GM19455 (cell line): Measurements from ENCODE around the gene LCN12.

Experiments
- ATAC-seq: cut with Tn5 transposase; IDR thresholded peaks from one replicate; pipeline ENCODE4 v1.9.1; 2021; ENCODE audit not compliant: unreplicated experiment

The LCN12 gene

GRCh38 chr9:136926749-136927148 lies 25.3 kb upstream of the LCN12 start:
- no peak for ATAC-seq

GRCh38 chr9:136927343-136928271 lies 24.5 kb upstream of the LCN12 start:
- ATAC-seq = no peak

GRCh38 chr9:136928591-136928990 lies 23.5 kb upstream of the LCN12 start:
- no peak for ATAC-seq

GRCh38 chr9:136930014-136930413 lies 22.1 kb upstream of the LCN12 start:
- ATAC-seq = no peak

- ATAC-seq = no peak
Observed at GRCh38 chr9:136931611-136932130, 20.4 kb upstream of the LCN12 start.

- ATAC-seq = no peak
Observed at GRCh38 chr9:136934277-136934676, 17.8 kb upstream of the LCN12 start.

GRCh38 chr9:136935651-136936050 lies 16.4 kb upstream of the LCN12 start:
- no peak for ATAC-seq

GRCh38 chr9:136936645-136937170 lies 15.4 kb upstream of the LCN12 start:
- ATAC-seq = no peak

GRCh38 chr9:136937186-136938001 lies 14.7 kb upstream of the LCN12 start:
- ATAC-seq = no peak

- no peak for ATAC-seq
Observed at GRCh38 chr9:136939431-136939995, 12.6 kb upstream of the LCN12 start.

- no peak for ATAC-seq
Observed at GRCh38 chr9:136939996-136940525, 12.0 kb upstream of the LCN12 start.

- no peak for ATAC-seq
Observed at GRCh38 chr9:136940526-136941230, 11.4 kb upstream of the LCN12 start.

GRCh38 chr9:136941231-136942111 lies 10.6 kb upstream of the LCN12 start:
- no peak for ATAC-seq

GRCh38 chr9:136942112-136942880 lies 9.8 kb upstream of the LCN12 start:
- no peak for ATAC-seq

GRCh38 chr9:136942881-136943230 lies 9.2 kb upstream of the LCN12 start:
- no peak for ATAC-seq

- peak; percentile 28 for ATAC-seq
Observed at GRCh38 chr9:136943291-136944211, 8.5 kb upstream of the LCN12 start.

- ATAC-seq = peak; percentile 41
Observed at GRCh38 chr9:136944212-136944518, 7.9 kb upstream of the LCN12 start.
